GM12872 (cell line): Measurements from ENCODE around the gene CNTN6.

Experiments
- CTCF ChIP-seq: IDR thresholded peaks from 3 replicates; pipeline ENCODE4 v1.5.1; 2011; ENCODE audit warnings: low read depth, mild to moderate bottlenecking, low read length, moderate library complexity; ENCODE audit not compliant: insufficient read depth

The CNTN6 gene

GRCh38 chr3:1207904-1208303, 115.1 kb downstream of the CNTN6 start:
- no peak for TF ChIP-seq CTCF

- TF ChIP-seq CTCF: no peak
Observed at GRCh38 chr3:1214933-1215332, 122.1 kb downstream of the CNTN6 start.

GRCh38 chr3:1216856-1217255, 124.0 kb downstream of the CNTN6 start:
- TF ChIP-seq CTCF: no peak

GRCh38 chr3:1227111-1227510, 134.3 kb downstream of the CNTN6 start:
- TF ChIP-seq CTCF: no peak

GRCh38 chr3:1228289-1228688, 135.5 kb downstream of the CNTN6 start:
- no peak for TF ChIP-seq CTCF

- no peak for TF ChIP-seq CTCF
Observed at GRCh38 chr3:1230920-1231319, 138.1 kb downstream of the CNTN6 start.

GRCh38 chr3:1232276-1232675, 139.5 kb downstream of the CNTN6 start:
- TF ChIP-seq CTCF: no peak
